Mammary epithelial cell (primary cell): ENCODE measurements around the gene APOBEC3H.

Experiments used
- EZH2 ChIP-seq: IDR thresholded peaks from 2 replicates; pipeline ENCODE4 v1.6.1; 2012; ENCODE audit warnings: low read length, inconsistent platforms, borderline replicate concordance
- TF ChIP-seq, protein P1 (sequence below), 2 donors: IDR thresholded peaks in 1 of 2; conservative IDR thresholded peaks in 1 of 2; 2 replicates each; pipeline ENCODE4 v1.5.1; 2011 to 2012; ENCODE audit warnings: inconsistent platforms in 2 of 2, low read length in 2 of 2, mild to moderate bottlenecking in 2 of 2, control low read depth in 1 of 2, low read depth in 1 of 2; ENCODE audit not compliant: insufficient read depth in 1 of 2; ENCODE audit errors: extremely low read depth in 1 of 2

DNA sequence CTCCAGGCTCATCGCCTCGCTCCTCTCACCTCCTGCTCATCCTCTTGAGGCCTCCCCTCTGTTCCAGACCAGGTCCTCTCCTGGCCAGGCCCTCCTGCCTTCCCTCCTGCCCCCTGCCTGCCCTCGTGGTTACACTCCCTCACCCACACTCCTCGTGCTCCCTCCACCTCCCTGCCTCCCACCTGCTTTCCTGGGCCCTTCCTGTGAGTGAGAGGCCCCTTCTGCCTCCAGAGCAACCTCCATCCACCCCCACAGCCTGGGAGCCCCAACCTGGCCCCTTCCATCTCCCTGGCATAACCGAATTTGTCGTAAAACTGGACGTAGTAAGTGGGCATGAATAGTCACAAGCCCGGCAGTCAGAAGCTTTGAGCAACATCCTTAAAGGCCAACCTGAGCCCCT is 15.4 kb upstream of the APOBEC3H start:
- TF ChIP-seq, protein P1, sequence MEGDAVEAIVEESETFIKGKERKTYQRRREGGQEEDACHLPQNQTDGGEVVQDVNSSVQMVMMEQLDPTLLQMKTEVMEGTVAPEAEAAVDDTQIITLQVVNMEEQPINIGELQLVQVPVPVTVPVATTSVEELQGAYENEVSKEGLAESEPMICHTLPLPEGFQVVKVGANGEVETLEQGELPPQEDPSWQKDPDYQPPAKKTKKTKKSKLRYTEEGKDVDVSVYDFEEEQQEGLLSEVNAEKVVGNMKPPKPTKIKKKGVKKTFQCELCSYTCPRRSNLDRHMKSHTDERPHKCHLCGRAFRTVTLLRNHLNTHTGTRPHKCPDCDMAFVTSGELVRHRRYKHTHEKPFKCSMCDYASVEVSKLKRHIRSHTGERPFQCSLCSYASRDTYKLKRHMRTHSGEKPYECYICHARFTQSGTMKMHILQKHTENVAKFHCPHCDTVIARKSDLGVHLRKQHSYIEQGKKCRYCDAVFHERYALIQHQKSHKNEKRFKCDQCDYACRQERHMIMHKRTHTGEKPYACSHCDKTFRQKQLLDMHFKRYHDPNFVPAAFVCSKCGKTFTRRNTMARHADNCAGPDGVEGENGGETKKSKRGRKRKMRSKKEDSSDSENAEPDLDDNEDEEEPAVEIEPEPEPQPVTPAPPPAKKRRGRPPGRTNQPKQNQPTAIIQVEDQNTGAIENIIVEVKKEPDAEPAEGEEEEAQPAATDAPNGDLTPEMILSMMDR (conservative IDR thresholded peaks at IDR 0.05 in 1 of 2, IDR thresholded peaks at IDR 0.05 in 1 of 2; ENCODE audit: extremely low read depth in 1 of 2, insufficient read depth in 1 of 2, low read depth in 1 of 2, low read length in 2 of 2) = no peak
- TF ChIP-seq EZH2 = no peak
